HG03095 (cell line): Measurements from ENCODE around the gene FAM9C.

Experiments used
- ATAC-seq: cut with Tn5 transposase; IDR thresholded peaks from one replicate; pipeline ENCODE4 v1.9.1; 2021; ENCODE audit warnings: moderate library complexity; ENCODE audit not compliant: unreplicated experiment

Gene FAM9C

DNA sequence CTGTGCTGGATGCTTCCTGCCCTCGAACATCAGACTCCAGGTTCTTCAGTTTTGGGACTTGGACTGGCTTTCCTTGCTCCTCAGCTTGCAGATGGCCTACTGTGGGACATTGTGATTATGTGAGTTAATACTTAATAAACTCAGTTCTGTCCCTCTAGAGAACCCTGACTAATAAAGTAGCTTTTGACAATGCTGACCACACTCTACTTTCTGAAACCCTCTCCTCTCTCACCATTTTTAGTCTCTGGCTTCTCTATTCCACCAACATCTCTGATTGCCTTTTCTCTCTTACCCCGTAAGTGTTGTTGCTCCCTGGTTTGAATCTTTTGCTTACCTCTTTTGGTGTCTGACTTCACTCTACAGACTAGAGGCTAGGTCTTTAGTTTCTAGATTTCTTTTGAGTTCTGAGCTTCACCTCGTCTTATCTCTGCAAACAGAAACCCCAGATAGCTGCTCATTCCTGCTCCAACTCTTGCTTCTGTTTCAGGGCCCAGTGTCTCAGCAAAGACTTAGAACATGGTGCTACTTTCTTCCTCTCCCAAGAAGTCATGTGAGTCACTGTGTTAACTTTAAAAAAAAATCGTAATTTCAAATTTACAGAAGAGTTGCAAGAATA, 58.1 kb downstream of the FAM9C start:
- peak; percentile 38 for ATAC-seq
